Lower leg skin (tissue), 3 donors: ENCODE data around the gene KLHDC8A.

ENCODE experiments used
- POLR2A ChIP-seq, 2 donors: fragments of 450-650 bp; IDR thresholded peaks; one replicate each; pipeline ENCODE4 v1.6.1; 2016 to 2017; ENCODE audit warnings: antibody characterized with exemption in 2 of 2, mild to moderate bottlenecking in 1 of 2, moderate library complexity in 1 of 2
- TF ChIP-seq, protein P1 (sequence below), 3 donors: fragments of 450-650 bp; IDR thresholded peaks; one replicate each; pipeline ENCODE4 v1.5.1; 2016; ENCODE audit warnings: antibody characterized with exemption in 3 of 3, mild to moderate bottlenecking in 3 of 3, moderate library complexity in 2 of 3

DNA sequence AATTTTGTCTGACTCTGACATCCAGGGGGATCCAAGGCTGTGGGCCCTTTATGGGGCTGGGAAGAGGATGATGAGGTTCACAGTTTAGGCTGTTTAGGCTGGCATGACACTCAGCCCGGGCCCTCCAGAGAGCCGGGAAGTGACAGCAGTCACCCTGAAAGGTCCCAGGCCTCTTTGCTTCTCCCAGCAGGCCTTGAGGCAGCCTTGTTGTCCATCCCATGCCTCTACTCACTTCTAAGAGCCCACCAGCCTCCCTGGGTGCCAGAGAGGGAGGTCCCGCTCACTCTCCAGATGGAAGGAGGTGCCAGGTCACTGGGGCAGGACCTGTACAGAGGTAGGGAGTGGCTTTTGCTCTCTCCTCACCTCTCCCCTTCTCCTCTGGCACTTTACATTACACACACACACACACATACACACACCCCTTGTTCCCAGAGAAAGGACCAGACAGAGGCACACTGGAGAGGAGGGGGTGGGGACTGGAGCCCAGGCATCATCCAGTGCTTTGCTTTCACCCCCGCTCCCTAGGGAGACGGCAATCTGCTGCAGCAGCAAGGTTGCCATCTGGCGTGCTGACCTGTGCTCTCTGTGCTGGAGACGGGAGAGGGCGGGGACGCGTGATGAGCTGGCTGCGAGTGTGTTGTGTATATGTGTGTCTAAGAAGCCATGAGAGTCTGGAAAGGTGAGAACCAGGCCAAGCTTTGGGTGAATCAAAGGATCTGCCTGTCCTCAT lies 4.6 kb downstream of the KLHDC8A start:
- TF ChIP-seq, protein P1, sequence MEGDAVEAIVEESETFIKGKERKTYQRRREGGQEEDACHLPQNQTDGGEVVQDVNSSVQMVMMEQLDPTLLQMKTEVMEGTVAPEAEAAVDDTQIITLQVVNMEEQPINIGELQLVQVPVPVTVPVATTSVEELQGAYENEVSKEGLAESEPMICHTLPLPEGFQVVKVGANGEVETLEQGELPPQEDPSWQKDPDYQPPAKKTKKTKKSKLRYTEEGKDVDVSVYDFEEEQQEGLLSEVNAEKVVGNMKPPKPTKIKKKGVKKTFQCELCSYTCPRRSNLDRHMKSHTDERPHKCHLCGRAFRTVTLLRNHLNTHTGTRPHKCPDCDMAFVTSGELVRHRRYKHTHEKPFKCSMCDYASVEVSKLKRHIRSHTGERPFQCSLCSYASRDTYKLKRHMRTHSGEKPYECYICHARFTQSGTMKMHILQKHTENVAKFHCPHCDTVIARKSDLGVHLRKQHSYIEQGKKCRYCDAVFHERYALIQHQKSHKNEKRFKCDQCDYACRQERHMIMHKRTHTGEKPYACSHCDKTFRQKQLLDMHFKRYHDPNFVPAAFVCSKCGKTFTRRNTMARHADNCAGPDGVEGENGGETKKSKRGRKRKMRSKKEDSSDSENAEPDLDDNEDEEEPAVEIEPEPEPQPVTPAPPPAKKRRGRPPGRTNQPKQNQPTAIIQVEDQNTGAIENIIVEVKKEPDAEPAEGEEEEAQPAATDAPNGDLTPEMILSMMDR (IDR thresholded peaks at IDR 0.05): no peak
- no peak for TF ChIP-seq POLR2A (IDR thresholded peaks at IDR 0.05)
